ENCODE data around the gene HIVEP3.
A peak's percentile ranks its signal among the peaks of the same experiment; 100 is the strongest.

Gene HIVEP3

GRCh38 chr1:41894101-41894807 lies 24.5 kb downstream of the HIVEP3 start:
- no peak for DNase-seq (ENCODE audit: low read depth in 2 of 2, low spot score in 1 of 2)

GRCh38 chr1:41892301-41892781 lies 26.4 kb downstream of the HIVEP3 start:
- peak in 1 of 2 donors; percentile 18 for DNase-seq (ENCODE audit: low read depth in 2 of 2, low spot score in 1 of 2)

- peak; percentile 31 to 38 for DNase-seq (ENCODE audit: low read depth in 2 of 2, low spot score in 1 of 2)
These were observed 27.4 kb downstream of the HIVEP3 start for GRCh38 chr1:41891199-41891896.

GRCh38 chr1:41890825-41891198 lies 27.9 kb downstream of the HIVEP3 start:
- DNase-seq (ENCODE audit: low read depth in 2 of 2, low spot score in 1 of 2): no peak

- no peak for DNase-seq (ENCODE audit: low read depth in 2 of 2, low spot score in 1 of 2)
These were observed 29.0 kb downstream of the HIVEP3 start for GRCh38 chr1:41889506-41890414.

GRCh38 chr1:41888756-41889155 lies 30.0 kb downstream of the HIVEP3 start:
- no peak for DNase-seq (ENCODE audit: low read depth in 2 of 2, low spot score in 1 of 2)

- DNase-seq (ENCODE audit: low read depth in 2 of 2, low spot score in 1 of 2): no peak
These were observed 31.4 kb downstream of the HIVEP3 start for GRCh38 chr1:41887365-41887764.

- no peak for DNase-seq (ENCODE audit: low read depth in 2 of 2, low spot score in 1 of 2)
These were observed 34.2 kb downstream of the HIVEP3 start for GRCh38 chr1:41884256-41885230.

- DNase-seq (ENCODE audit: low read depth in 2 of 2, low spot score in 1 of 2): no peak
These were observed 35.2 kb downstream of the HIVEP3 start for GRCh38 chr1:41883507-41883906.

GRCh38 chr1:41882486-41882885 lies 36.2 kb downstream of the HIVEP3 start:
- DNase-seq (ENCODE audit: low read depth in 2 of 2, low spot score in 1 of 2): no peak

GRCh38 chr1:41882068-41882477 lies 36.6 kb downstream of the HIVEP3 start:
- DNase-seq (ENCODE audit: low read depth in 2 of 2, low spot score in 1 of 2): no peak

GRCh38 chr1:41880950-41881885 lies 37.5 kb downstream of the HIVEP3 start:
- no peak for DNase-seq (ENCODE audit: low read depth in 2 of 2, low spot score in 1 of 2)

- DNase-seq (ENCODE audit: low read depth in 2 of 2, low spot score in 1 of 2): no peak
These were observed 38.5 kb downstream of the HIVEP3 start for GRCh38 chr1:41880261-41880660.

GRCh38 chr1:41879617-41880016 lies 39.1 kb downstream of the HIVEP3 start:
- no peak for DNase-seq (ENCODE audit: low read depth in 2 of 2, low spot score in 1 of 2)

- no peak for DNase-seq (ENCODE audit: low read depth in 2 of 2, low spot score in 1 of 2)
These were observed 39.8 kb downstream of the HIVEP3 start for GRCh38 chr1:41878911-41879310.

GRCh38 chr1:41878495-41878894 lies 40.2 kb downstream of the HIVEP3 start:
- no peak for DNase-seq (ENCODE audit: low read depth in 2 of 2, low spot score in 1 of 2)

GRCh38 chr1:41876576-41877445 lies 41.9 kb downstream of the HIVEP3 start:
- DNase-seq (ENCODE audit: low read depth in 2 of 2, low spot score in 1 of 2): no peak

GRCh38 chr1:41875487-41875886 lies 43.2 kb downstream of the HIVEP3 start:
- no peak for DNase-seq (ENCODE audit: low read depth in 2 of 2, low spot score in 1 of 2)

Data from stimulated activated CD8-positive, alpha-beta memory T cell treated with anti-CD3 and anti-CD28 coated beads, Interleukin-4, amount 100 ng/mL, for 4 hours (primary cell).